IPS-20b (cell line): ENCODE results near the gene TMEM185B.

ENCODE experiments used
- H3K27ac ChIP-seq: one replicate; pipeline ENCODE4 v1.5.1; 2013; ENCODE audit warnings: low read length
- H3K27me3 ChIP-seq: 2 replicates; pipeline ENCODE4 v1.6.1; 2013; ENCODE audit warnings: mild to moderate bottlenecking, low read length, inconsistent platforms; ENCODE audit not compliant: insufficient read depth
- H3K36me3 ChIP-seq: 2 replicates; pipeline ENCODE4 v1.6.1; 2013; ENCODE audit warnings: low read depth, mild to moderate bottlenecking, inconsistent platforms, low read length, moderate library complexity; ENCODE audit not compliant: insufficient read depth
- H3K4me1 ChIP-seq: 2 replicates; pipeline ENCODE4 v1.6.1; 2013; ENCODE audit warnings: mild to moderate bottlenecking, control low read depth, inconsistent platforms, low read length, moderate library complexity; ENCODE audit not compliant: insufficient read depth
- H3K4me3 ChIP-seq: 2 replicates; pipeline ENCODE4 v1.5.1; 2013; ENCODE audit warnings: mild to moderate bottlenecking, low read length, inconsistent platforms
- H3K9ac ChIP-seq: 2 replicates; pipeline ENCODE4 v1.6.1; 2013; ENCODE audit warnings: low read depth, mild to moderate bottlenecking, inconsistent platforms, low read length, moderate library complexity
- H3K9me3 ChIP-seq: 2 replicates; pipeline ENCODE4 v1.6.1; 2013; ENCODE audit warnings: mild to moderate bottlenecking, low read depth, low read length, inconsistent platforms; ENCODE audit not compliant: insufficient read depth

Gene TMEM185B

GRCh38 chr2:120195553-120195952, 27.6 kb downstream of the TMEM185B start:
- H3K9ac ChIP-seq, result no peak overlapping the region
- H3K4me1 ChIP-seq, result no peaks in the 10 kb centered on the region
- no peak overlapping the region for H3K27ac ChIP-seq
- no peak overlapping the region for H3K4me3 ChIP-seq
- H3K36me3 ChIP-seq, result no peaks in the 10 kb centered on the region
- peaks cover 24% of the 10 kb centered on the region; the same call in 1 of the 2 replicates for H3K9me3 ChIP-seq
- H3K27me3 ChIP-seq, result no peaks in the 10 kb centered on the region

DNA sequence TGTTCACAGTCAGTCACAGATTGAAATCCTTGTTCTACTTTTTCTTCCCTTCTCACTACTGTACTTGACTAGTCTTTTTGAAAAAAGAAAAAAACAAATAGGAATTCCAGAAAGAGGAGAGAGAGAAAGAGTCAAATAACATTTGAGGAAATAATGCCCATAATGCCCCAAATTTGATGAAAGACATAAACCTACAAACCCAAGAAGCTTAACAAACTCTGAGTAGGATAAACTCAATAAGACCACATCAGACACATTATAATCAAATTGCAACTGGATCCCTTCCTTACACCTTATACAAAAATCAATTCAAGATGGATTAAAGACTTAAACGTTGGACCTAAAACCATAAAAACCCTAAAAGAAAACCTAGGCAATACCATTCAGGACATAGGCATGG, 30.9 kb downstream of the TMEM185B start:
- Histone ChIP-seq H3K9ac (no peak overlapping the region), H3K27ac (no peak overlapping the region)

DNA sequence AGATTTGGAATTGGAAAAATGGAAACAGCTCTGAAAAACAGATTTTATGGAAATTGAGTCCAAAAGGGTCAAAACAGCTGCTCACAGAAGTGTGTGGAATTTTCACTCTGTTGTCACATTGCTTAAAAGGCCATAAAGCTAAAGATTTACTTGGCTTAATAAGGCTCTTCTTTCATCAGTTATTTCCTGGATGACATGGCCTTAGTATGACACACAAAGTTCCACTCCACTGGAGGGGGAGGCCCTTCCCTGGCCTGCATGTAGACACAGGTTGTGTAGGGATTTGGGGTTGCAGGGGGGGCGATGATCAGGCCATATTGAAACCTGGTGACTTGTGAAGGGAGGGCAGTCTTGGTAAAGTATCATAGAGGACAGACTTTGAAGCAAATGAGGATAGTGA, 34.0 kb downstream of the TMEM185B start:
- H3K9me3 ChIP-seq, result peaks cover 15% of the 10 kb centered on the region
- H3K27ac ChIP-seq, result no peak overlapping the region
- no peaks in the 10 kb centered on the region for H3K27me3 ChIP-seq
- H3K9ac ChIP-seq, result no peak overlapping the region
- H3K36me3 ChIP-seq, result no peaks in the 10 kb centered on the region
- no peaks in the 10 kb centered on the region for H3K4me1 ChIP-seq
- H3K4me3 ChIP-seq, result no peak overlapping the region

More for the DNA sequence above, 30.9 kb downstream of the TMEM185B start:
- Histone ChIP-seq H3K9me3 (peaks cover 15% of the 10 kb centered on the region), H3K36me3 (no peaks in the 10 kb centered on the region), H3K27me3 (no peaks in the 10 kb centered on the region), H3K4me1 (no peaks in the 10 kb centered on the region), H3K4me3 (no peak overlapping the region)

DNA sequence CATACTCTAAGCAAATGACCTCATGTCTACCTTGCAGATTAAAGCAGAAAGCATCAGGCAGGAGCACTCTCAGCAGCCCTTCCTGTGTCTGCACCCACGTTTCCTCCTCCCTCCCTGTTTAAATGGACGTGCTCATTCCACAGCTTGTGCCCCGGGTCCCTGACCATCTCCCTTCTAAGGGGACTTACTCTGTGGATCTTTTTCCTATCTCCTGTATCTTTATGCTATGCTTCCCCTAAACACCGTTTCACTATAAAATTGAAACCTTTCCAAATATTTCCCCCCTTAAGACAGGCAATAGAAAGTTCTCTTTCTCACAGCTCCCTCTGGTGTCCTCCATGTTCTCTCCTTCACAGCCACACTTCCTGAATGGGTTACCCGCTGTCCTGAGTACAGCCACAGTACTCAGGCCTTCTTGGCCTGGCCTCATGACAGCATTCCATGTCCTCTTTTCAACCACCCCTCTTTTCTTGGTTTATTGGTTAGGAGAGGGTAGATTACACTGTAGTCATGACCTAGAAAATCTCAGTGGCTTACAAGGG, 41.1 kb downstream of the TMEM185B start:
- Histone ChIP-seq H3K9me3 (no peaks in the 10 kb centered on the region), H3K36me3 (no peaks in the 10 kb centered on the region), H3K9ac (no peak overlapping the region), H3K4me3 (no peak overlapping the region), H3K4me1 (no peaks in the 10 kb centered on the region; the same call in 1 of the 2 replicates), H3K27ac (no peak overlapping the region), H3K27me3 (no peaks in the 10 kb centered on the region)

- no peaks in the 10 kb centered on the region for H3K9me3 ChIP-seq
- no peak overlapping the region for H3K4me3 ChIP-seq
- H3K27ac ChIP-seq, result no peak overlapping the region
- no peak overlapping the region for H3K9ac ChIP-seq
- H3K36me3 ChIP-seq, result peaks cover 18% of the 10 kb centered on the region
- no peaks in the 10 kb centered on the region for H3K27me3 ChIP-seq
- H3K4me1 ChIP-seq, result no peaks in the 10 kb centered on the region; the same call in 1 of the 2 replicates
Observed at GRCh38 chr2:120180066-120180465, 43.1 kb downstream of the TMEM185B start.

- H3K9me3 ChIP-seq, result no peaks in the 10 kb centered on the region
- no peaks in the 10 kb centered on the region; the same call in 1 of the 2 replicates for H3K4me1 ChIP-seq
- no peak overlapping the region for H3K4me3 ChIP-seq
- H3K9ac ChIP-seq, result no peak overlapping the region
- no peak overlapping the region for H3K27ac ChIP-seq
- no peaks in the 10 kb centered on the region for H3K27me3 ChIP-seq
- peaks cover 18% of the 10 kb centered on the region for H3K36me3 ChIP-seq
Observed at GRCh38 chr2:120179396-120179795, 43.8 kb downstream of the TMEM185B start.

DNA sequence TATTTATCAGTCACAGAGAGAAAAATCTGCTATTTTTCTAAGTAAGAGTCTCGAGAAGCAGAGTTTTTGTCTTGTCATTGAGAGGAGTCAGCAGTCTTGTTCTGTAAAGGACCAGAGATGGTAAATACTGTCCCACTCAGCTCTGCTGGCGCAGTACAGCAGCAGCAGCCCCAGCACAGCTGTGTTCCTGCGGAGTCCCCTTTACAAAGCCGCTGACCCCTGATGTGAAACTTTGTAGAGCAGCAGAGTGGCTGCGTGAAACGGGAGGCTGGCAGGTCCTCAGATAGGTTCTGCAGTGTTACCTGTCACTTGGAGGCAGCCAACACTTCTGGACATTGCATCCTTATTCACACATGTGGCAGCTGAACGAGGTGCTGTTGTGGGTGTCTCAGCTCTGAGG, 45.2 kb downstream of the TMEM185B start:
- Histone ChIP-seq H3K36me3 (peaks cover 18% of the 10 kb centered on the region), H3K9ac (no peak overlapping the region), H3K9me3 (no peaks in the 10 kb centered on the region), H3K27ac (no peak overlapping the region), H3K4me3 (no peak overlapping the region), H3K4me1 (no peaks in the 10 kb centered on the region; the same call in 1 of the 2 replicates), H3K27me3 (no peaks in the 10 kb centered on the region)

DNA sequence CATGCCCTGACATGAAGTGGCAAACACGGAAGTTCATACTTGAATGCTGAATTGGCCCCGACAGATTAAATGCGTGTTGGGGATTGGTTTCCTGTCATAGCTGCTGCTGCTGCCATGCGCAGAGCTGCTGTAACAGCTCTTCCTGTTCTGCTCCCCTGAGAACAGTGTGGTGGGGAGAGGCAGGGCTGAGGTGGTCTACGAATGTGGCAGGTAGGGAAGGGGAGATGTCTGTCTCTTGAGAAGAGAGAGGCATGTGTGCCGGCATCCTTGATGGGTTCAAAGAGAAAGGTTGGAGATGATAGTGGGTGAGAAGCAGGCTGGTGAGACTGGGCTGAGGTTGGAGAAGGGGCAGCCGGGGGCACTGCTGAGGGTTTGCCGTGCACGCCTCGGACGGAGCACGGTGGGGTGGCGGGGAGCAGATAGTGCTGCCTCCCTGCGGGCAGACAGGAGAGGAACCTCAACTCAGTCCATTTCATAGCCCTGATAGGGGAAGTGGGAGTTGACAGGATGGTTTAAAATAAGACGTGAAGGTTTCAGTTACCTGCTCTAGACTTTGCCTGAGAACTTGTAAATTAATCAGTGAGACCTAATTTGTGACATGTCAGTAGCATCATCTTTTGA, 46.1 kb downstream of the TMEM185B start:
- H3K4me3 ChIP-seq, result no peak overlapping the region
- H3K27ac ChIP-seq, result no peak overlapping the region
- H3K27me3 ChIP-seq, result no peaks in the 10 kb centered on the region
- no peaks in the 10 kb centered on the region for H3K9me3 ChIP-seq
- no peaks in the 10 kb centered on the region; the same call in 1 of the 2 replicates for H3K4me1 ChIP-seq
- H3K9ac ChIP-seq, result no peak overlapping the region
- H3K36me3 ChIP-seq, result peaks cover 18% of the 10 kb centered on the region

DNA sequence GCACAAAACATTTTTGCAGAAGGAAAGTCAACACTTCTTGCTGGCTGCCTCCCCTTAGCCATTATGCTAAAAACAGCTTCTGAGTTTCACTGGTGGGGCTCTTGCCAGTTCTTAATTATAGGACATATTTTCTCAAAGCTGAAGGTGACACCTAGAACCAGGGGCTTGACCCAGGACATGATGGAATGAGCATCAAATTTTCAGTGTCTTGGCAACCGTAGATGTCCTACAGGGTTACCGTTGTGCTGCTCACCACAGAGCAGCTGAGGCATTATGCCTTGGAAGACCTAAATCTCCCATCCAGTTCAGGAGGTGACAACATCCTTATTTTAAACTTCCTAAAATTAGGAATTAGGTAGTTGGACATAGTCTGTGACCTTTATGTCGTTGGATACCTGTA, 46.7 kb downstream of the TMEM185B start:
- no peaks in the 10 kb centered on the region; the same call in 1 of the 2 replicates for H3K4me1 ChIP-seq
- no peak overlapping the region for H3K9ac ChIP-seq
- H3K9me3 ChIP-seq, result no peaks in the 10 kb centered on the region
- peaks cover 18% of the 10 kb centered on the region for H3K36me3 ChIP-seq
- no peak overlapping the region for H3K4me3 ChIP-seq
- H3K27me3 ChIP-seq, result no peaks in the 10 kb centered on the region
- no peak overlapping the region for H3K27ac ChIP-seq

DNA sequence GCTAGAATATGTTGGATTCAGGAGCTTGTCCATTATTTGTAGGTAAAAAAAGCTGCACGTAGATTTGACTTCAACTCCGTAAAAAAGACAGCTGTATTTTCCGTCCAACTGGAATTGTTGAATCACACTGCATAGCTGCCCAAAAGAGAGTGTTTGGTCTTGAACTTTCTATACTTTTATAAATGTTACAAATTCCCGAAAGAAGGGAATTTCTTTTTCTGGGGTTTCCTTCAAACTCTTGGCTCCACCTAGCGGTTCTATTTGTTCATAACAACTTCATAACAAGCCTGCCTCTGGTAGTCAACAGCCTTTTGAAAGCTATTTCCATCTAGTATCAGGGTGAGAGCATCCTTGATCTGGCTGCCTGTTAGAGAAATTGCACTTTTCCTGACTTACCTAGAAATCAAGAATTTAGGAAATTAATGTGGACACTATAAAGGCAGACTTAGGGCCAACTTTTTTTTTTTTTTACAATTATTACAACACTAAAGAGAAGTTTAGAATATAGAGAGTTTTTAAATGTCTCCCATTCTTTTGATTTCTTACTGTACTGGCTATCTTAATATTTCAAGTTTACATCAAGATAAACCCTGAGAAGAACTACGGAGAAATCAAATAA, 48.1 kb downstream of the TMEM185B start:
- no peak overlapping the region for H3K27ac ChIP-seq

More for the DNA sequence above, 48.1 kb downstream of the TMEM185B start:
- H3K4me3 ChIP-seq, result no peak overlapping the region
- no peaks in the 10 kb centered on the region; the same call in 1 of the 2 replicates for H3K4me1 ChIP-seq
- H3K9me3 ChIP-seq, result no peaks in the 10 kb centered on the region
- peaks cover 18% of the 10 kb centered on the region for H3K36me3 ChIP-seq
- no peak overlapping the region for H3K9ac ChIP-seq
- no peaks in the 10 kb centered on the region for H3K27me3 ChIP-seq
